Pancreas (tissue), 10 donors: ENCODE results near the gene SCNN1A. TPM values are rescaled to one million over a fixed set of nuclear protein-coding genes. Genes with fewer than 3 reads are reported as not detected.

ENCODE experiments used
- ATAC-seq, 4 donors: fragments of 200-7000 bp; cut with Tn5 transposase; one replicate each; pipeline versions ENCODE4 v1.8.0 to v1.9.1; 2020; ENCODE audit warnings: mild to moderate bottlenecking in 4 of 4, moderate library complexity in 4 of 4
- DNase-seq, 6 donors: peaks; one replicate each; pipeline ENCODE4 v3.0.0-alpha.2; 2020
- FAIRE-seq: peaks from 2 replicates; lab custom pipeline; 2012; peaks lifted over from hg19 to GRCh38; lab: Jason Lieb, UNC
- H3K27ac ChIP-seq, 4 donors: fragments of 200-600 bp; sonication (generic); 1 replicate in 3 of 4; 2 replicates in 1 of 4; pipeline versions ENCODE4 v1.5.0 to v1.8.0; 2020
- H3K27me3 ChIP-seq, 4 donors: fragments of 200-600 bp; one replicate each; pipeline ENCODE4 v1.8.0; 2021
- H3K36me3 ChIP-seq, 3 donors: fragments of 200-600 bp; sonication (generic) in 1 of 3; one replicate each; pipeline versions ENCODE4 v1.5.0 to v1.8.0; 2020 to 2021
- H3K4me1 ChIP-seq, 3 donors: fragments of 200-600 bp; one replicate each; pipeline ENCODE4 v1.8.0; 2021
- H3K4me3 ChIP-seq, 4 donors: fragments of 200-600 bp; sonication (generic) in 2 of 4; one replicate each; pipeline versions ENCODE4 v1.5.0 to v1.8.0; 2020 to 2021
- H3K9me3 ChIP-seq, 4 donors: fragments of 200-600 bp; one replicate each; pipeline ENCODE4 v1.8.0; 2021
- CTCF ChIP-seq, 4 donors: fragments of 200-600 bp; sonication (generic) in 3 of 4; IDR thresholded peaks; one replicate each; pipeline versions ENCODE4 v1.5.0 to v1.8.0; 2021; ENCODE audit warnings: antibody characterized with exemption in 4 of 4
- WGBS, 2 donors: extraction: QIAGEN DNeasy Blood & Tissue Kit; methylation state at CpG; one replicate each; pipeline ENCODE4 v1.1.7; 2013; 5-methylcytosine and 5-hydroxymethylcytosine counted together
- intact Hi-C, 3 donors: fragments of 100-400 bp; cut with DNase I; formaldehyde crosslinking; loops; one replicate each; pipeline versions ENCODE4 v1.11.1 to v1.14.2; 2022
- polyA plus RNA-seq, 2 donors: library from polyadenylated mRNA; stranded (reverse); fragments of 200-250 nt; gene quantifications; one replicate each; pipeline ENCODE4 v1.2.3, GENCODE V29; 2013
- total RNA-seq, 6 donors: library from RNA; stranded (reverse); fragmentation: NEBNext Ultra II Directional in 4 of 6; extraction: Animal tissue kit (Norgen Biotek cat#: 25700) in 4 of 6; gene quantifications; one replicate each; pipeline versions ENCODE4 v1.2.1 to v1.2.4, GENCODE V29; 2021 to 2023
- donor health status: healthy with polysubstance abuse.
- donor health status: DM: no; HTN: no; CAD: no; lungs with moderate emphysema.
- donor health status: DM: no; HTN: no; CAD: no.
- donor health status: control.
- donor health status: control.
- donor health status: Bipolar disorder and iron deficiency.
- donor health status: DM: yes; HTN: yes; CAD: no.
- donor health status: DM: no; HTN: no; CAD: no.
- donor health status: DM: no; HTN: no; CAD: no.
- donor health status: DM: yes; HTN: yes; CAD: no.

Gene SCNN1A
- total and polyA plus RNA-seq, 8 donors = 21.0 to 87.8 (median 39.9) TPM

- no peak overlapping the region for H3K4me3 ChIP-seq
- TF ChIP-seq CTCF (IDR thresholded peaks at IDR 0.05) = no peak
- peak overlapping the region in 2 of 4 donors; percentile 17 to 22 for H3K27ac ChIP-seq
- H3K4me1 ChIP-seq = peaks cover 0 to 21% (median 0%) of the 10 kb centered on the region in 3 donors
- DNase-seq (peak in 1 of 6 donors; percentile 31), FAIRE-seq (no peak), ATAC-seq (no peak)
- H3K36me3 ChIP-seq = no peaks in the 10 kb centered on the region
- no peaks in the 10 kb centered on the region for H3K9me3 ChIP-seq
- WGBS, 2 donors = 41 to 45% methylated on average over 4 of the region's 4 CpGs
- H3K27me3 ChIP-seq = no peaks in the 10 kb centered on the region
- intact Hi-C loops = loop anchor here in 2 of 3 donors (5.0 kb wide), 2 partner anchors 37 to 117 kb away; no protein-coding TSS in a partner anchor
These were observed 45.0 kb upstream of the SCNN1A start for GRCh38 chr12:6420364-6420763.

- no peaks in the 10 kb centered on the region for H3K36me3 ChIP-seq
- WGBS, 2 donors = 34 to 35% methylated on average over 6 of the region's 6 CpGs
- intact Hi-C loops = no loop called here
- peak overlapping the region in 1 of 4 donors; percentile 27 for H3K27ac ChIP-seq
- FAIRE-seq = no peak
- no peaks in the 10 kb centered on the region for H3K27me3 ChIP-seq
- ATAC-seq = peak in 3 of 4 donors; percentile 35 to 59 (median 59)
- no peak for TF ChIP-seq CTCF (IDR thresholded peaks at IDR 0.05)
- peak in 2 of 6 donors; percentile 30 to 36 for DNase-seq
- H3K4me1 ChIP-seq = peaks cover 0 to 20% (median 0%) of the 10 kb centered on the region in 3 donors
- no peak overlapping the region for H3K4me3 ChIP-seq
- no peaks in the 10 kb centered on the region for H3K9me3 ChIP-seq
These were observed 43.4 kb upstream of the SCNN1A start for GRCh38 chr12:6418796-6419195.

GRCh38 chr12:6416596-6416995 is 41.2 kb upstream of the SCNN1A start:
- no peaks in the 10 kb centered on the region for H3K27me3 ChIP-seq
- ATAC-seq (peak in 2 of 4 donors; percentile 60 to 66), FAIRE-seq (no peak), DNase-seq (no peak)
- no peaks in the 10 kb centered on the region for H3K9me3 ChIP-seq
- no peak overlapping the region for H3K4me3 ChIP-seq
- peaks cover 0 to 15% (median 0%) of the 10 kb centered on the region in 3 donors for H3K4me1 ChIP-seq
- intact Hi-C loops = no loop called here
- no peaks in the 10 kb centered on the region for H3K36me3 ChIP-seq
- no peak for TF ChIP-seq CTCF (IDR thresholded peaks at IDR 0.05)
- H3K27ac ChIP-seq = no peak overlapping the region
- 85 to 89% methylated on average over 3 of the region's 3 CpGs for WGBS, 2 donors

- no peak overlapping the region for H3K27ac ChIP-seq
- no peak overlapping the region for H3K4me3 ChIP-seq
- ATAC-seq = no peak
- H3K27me3 ChIP-seq = no peaks in the 10 kb centered on the region
- FAIRE-seq = no peak
- no peaks in the 10 kb centered on the region for H3K9me3 ChIP-seq
- no peak for DNase-seq
- H3K36me3 ChIP-seq = no peaks in the 10 kb centered on the region
- WGBS, 2 donors = 91 to 94% methylated on average over 10 of the region's 10 CpGs
- intact Hi-C loops = no loop called here
- no peak for TF ChIP-seq CTCF (IDR thresholded peaks at IDR 0.05)
- no peaks in the 10 kb centered on the region for H3K4me1 ChIP-seq
These were observed 32.0 kb upstream of the SCNN1A start for GRCh38 chr12:6407236-6407954.

- Histone ChIP-seq H3K36me3 (no peaks in the 10 kb centered on the region), H3K27ac (no peak overlapping the region), H3K4me3 (no peak overlapping the region), H3K27me3 (no peaks in the 10 kb centered on the region), H3K4me1 (no peaks in the 10 kb centered on the region), H3K9me3 (no peaks in the 10 kb centered on the region)
- intact Hi-C loops = no loop called here
- no peak for FAIRE-seq
- 70 to 79% methylated on average over 6 of the region's 6 CpGs for WGBS, 2 donors
- ATAC-seq = no peak
- no peak for DNase-seq
- TF ChIP-seq CTCF (IDR thresholded peaks at IDR 0.05) = no peak
These were observed 30.6 kb upstream of the SCNN1A start for GRCh38 chr12:6405963-6406362.
